Esophagus (tissue), 2 donors: ENCODE results near the gene SENP8. TPM values are rescaled to one million over a fixed set of nuclear protein-coding genes. Genes with fewer than 3 reads are reported as not detected.

Experiments used
- H3K27ac ChIP-seq, 2 donors: one replicate each; pipeline ENCODE4 v1.5.1; 2013; ENCODE audit warnings: low read depth in 2 of 2, mild to moderate bottlenecking in 2 of 2, inconsistent platforms in 1 of 2, low read length in 1 of 2, moderate library complexity in 1 of 2
- H3K27me3 ChIP-seq, 2 donors: one replicate each; pipeline ENCODE4 v1.6.1; 2013; ENCODE audit warnings: low read length in 2 of 2, control low read depth in 1 of 2, mild to moderate bottlenecking in 1 of 2; ENCODE audit not compliant: insufficient read depth in 2 of 2, control insufficient read depth in 1 of 2
- H3K36me3 ChIP-seq, 2 donors: one replicate each; pipeline ENCODE4 v1.6.1; 2013; ENCODE audit warnings: low read length in 1 of 2; ENCODE audit not compliant: control insufficient read depth in 2 of 2, insufficient read depth in 2 of 2
- H3K4me1 ChIP-seq, 2 donors: one replicate each; pipeline ENCODE4 v1.6.1; 2013; ENCODE audit warnings: low read length in 1 of 2; ENCODE audit not compliant: control insufficient read depth in 2 of 2, insufficient read depth in 2 of 2
- H3K4me3 ChIP-seq, 2 donors: one replicate each; pipeline ENCODE4 v1.5.1; 2013; ENCODE audit warnings: low read length in 2 of 2, mild to moderate bottlenecking in 2 of 2, low read depth in 1 of 2, moderate library complexity in 1 of 2
- H3K9me3 ChIP-seq, 2 donors: one replicate each; pipeline ENCODE4 v1.6.1; 2013; ENCODE audit warnings: mild to moderate bottlenecking in 2 of 2, low read depth in 1 of 2, low read length in 1 of 2, moderate library complexity in 1 of 2; ENCODE audit not compliant: control insufficient read depth in 2 of 2, insufficient read depth in 1 of 2
- WGBS, 2 donors: extraction: QIAGEN DNeasy Blood & Tissue Kit; methylation state at CpG; one replicate each; pipeline ENCODE4 v1.1.7; 2013; 5-methylcytosine and 5-hydroxymethylcytosine counted together
- polyA plus RNA-seq, 2 donors: library from polyadenylated mRNA; stranded (reverse); fragments of 200-250 nt; gene quantifications; one replicate each; pipeline ENCODE4 v1.2.3, GENCODE V29; 2013
- donor health status: healthy with polysubstance abuse.
- donor health status: Bipolar disorder and iron deficiency.

SENP8 gene
- polyA plus RNA-seq, 2 donors: 0.86 to 1.3 TPM

- H3K27ac ChIP-seq: peak overlapping the region in 1 of 2 donors; percentile 28
- no peak overlapping the region for H3K4me3 ChIP-seq
- peaks cover 5 to 7% of the 10 kb centered on the region in 2 donors for H3K4me1 ChIP-seq
- no peaks in the 10 kb centered on the region for H3K9me3 ChIP-seq
- WGBS, 2 donors: 43 to 49% methylated on average over 16 of the region's 16 CpGs
- no peaks in the 10 kb centered on the region for H3K27me3 ChIP-seq
- no peaks in the 10 kb centered on the region for H3K36me3 ChIP-seq
These were observed 61.9 kb downstream of the SENP8 start for GRCh38 chr15:72179950-72180581.

GRCh38 chr15:72180761-72181324 is 62.6 kb downstream of the SENP8 start:
- Histone ChIP-seq H3K36me3 (no peaks in the 10 kb centered on the region), H3K27me3 (no peaks in the 10 kb centered on the region), H3K4me1 (peaks cover 5 to 7% of the 10 kb centered on the region in 2 donors), H3K27ac (no peak overlapping the region), H3K9me3 (no peaks in the 10 kb centered on the region), H3K4me3 (no peak overlapping the region)
- WGBS, 2 donors: 93 to 94% methylated on average over 5 of the region's 5 CpGs

- 83 to 85% methylated on average over 3 of the region's 3 CpGs for WGBS, 2 donors
- Histone ChIP-seq H3K9me3 (no peaks in the 10 kb centered on the region), H3K4me1 (peaks cover 5 to 7% of the 10 kb centered on the region in 2 donors), H3K27me3 (no peaks in the 10 kb centered on the region), H3K27ac (no peak overlapping the region), H3K36me3 (no peaks in the 10 kb centered on the region), H3K4me3 (no peak overlapping the region)
These were observed 64.0 kb downstream of the SENP8 start for GRCh38 chr15:72182244-72182643.

GRCh38 chr15:72182673-72183072 is 64.5 kb downstream of the SENP8 start:
- no peak overlapping the region for H3K4me3 ChIP-seq
- no peak overlapping the region for H3K27ac ChIP-seq
- no peaks in the 10 kb centered on the region for H3K27me3 ChIP-seq
- 73 to 74% methylated on average over 3 of the region's 3 CpGs for WGBS, 2 donors
- peaks cover 5 to 7% of the 10 kb centered on the region in 2 donors for H3K4me1 ChIP-seq
- no peaks in the 10 kb centered on the region for H3K9me3 ChIP-seq
- no peaks in the 10 kb centered on the region for H3K36me3 ChIP-seq

DNA sequence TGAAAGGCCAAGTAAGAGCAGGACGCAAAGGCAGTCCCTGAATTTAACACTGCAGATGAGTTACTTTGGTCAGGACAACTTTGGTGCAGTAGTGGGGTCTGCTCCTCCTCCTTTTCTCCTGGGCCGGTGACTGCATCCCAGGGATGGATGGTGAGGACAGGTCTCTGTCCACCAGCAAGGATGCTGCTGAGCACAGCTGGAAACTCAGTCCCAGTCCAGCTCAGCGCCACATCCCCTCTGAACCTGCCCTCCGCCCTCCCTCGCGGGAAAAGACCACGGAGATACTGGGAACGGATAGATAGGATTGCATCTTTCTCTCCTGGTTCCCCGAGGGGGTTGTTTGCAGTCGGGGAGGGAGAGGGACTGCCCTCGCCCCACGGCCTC is 65.6 kb downstream of the SENP8 start:
- Histone ChIP-seq H3K4me1 (peaks cover 2 to 5% of the 10 kb centered on the region in 2 donors), H3K4me3 (no peak overlapping the region), H3K9me3 (no peaks in the 10 kb centered on the region), H3K27me3 (no peaks in the 10 kb centered on the region), H3K27ac (no peak overlapping the region), H3K36me3 (no peaks in the 10 kb centered on the region)
- WGBS, 2 donors: 29 to 42% methylated on average over 12 of the region's 12 CpGs

GRCh38 chr15:72184165-72184811 is 66.1 kb downstream of the SENP8 start:
- no peaks in the 10 kb centered on the region for H3K27me3 ChIP-seq
- H3K4me1 ChIP-seq: peaks cover 2 to 5% of the 10 kb centered on the region in 2 donors
- H3K36me3 ChIP-seq: no peaks in the 10 kb centered on the region
- WGBS, 2 donors: 8 to 10% methylated on average over 34 of the region's 34 CpGs
- H3K9me3 ChIP-seq: no peaks in the 10 kb centered on the region
- no peak overlapping the region for H3K27ac ChIP-seq
- peak overlapping the region; percentile 29 to 37 for H3K4me3 ChIP-seq

DNA sequence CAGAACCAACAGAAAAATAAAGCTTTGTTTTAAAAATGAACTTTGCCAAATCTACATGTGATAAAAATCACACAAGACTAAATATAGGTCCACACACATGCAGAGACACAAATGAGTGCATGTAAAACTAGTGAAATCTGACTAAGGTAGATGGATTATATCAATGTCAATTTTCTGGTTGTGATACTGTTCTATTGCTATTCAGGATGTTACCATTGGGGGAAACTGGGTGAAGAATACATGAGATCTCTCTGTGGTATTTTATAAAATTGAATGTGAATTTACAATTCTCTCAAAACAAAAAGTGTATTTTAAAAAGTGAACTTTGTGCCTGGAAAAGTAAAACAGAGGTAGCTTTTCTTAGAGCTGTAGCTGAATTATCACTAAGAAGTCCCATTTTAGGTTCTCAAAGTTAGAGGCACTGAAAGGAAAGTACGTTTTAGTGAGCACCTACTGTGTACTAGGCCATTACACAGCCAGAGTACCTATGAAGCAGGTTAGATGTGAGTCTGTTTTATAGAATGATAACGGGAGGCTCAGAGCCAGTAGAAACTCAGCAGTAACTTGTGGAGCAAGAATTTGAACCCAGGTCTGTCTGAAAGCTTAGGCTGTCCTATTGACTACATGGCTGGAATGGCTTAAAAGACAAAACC is 71.2 kb downstream of the SENP8 start:
- no peaks in the 10 kb centered on the region for H3K36me3 ChIP-seq
- H3K27ac ChIP-seq: no peak overlapping the region

GRCh38 chr15:72192416-72192815 is 74.2 kb downstream of the SENP8 start:
- Histone ChIP-seq H3K36me3 (no peaks in the 10 kb centered on the region), H3K4me3 (no peak overlapping the region), H3K9me3 (no peaks in the 10 kb centered on the region), H3K4me1 (peaks cover 2 to 7% of the 10 kb centered on the region in 2 donors), H3K27me3 (no peaks in the 10 kb centered on the region), H3K27ac (no peak overlapping the region)
- 65 to 67% methylated on average over 3 of the region's 3 CpGs for WGBS, 2 donors

More for the DNA sequence above, 71.2 kb downstream of the SENP8 start:
- Histone ChIP-seq H3K9me3 (no peaks in the 10 kb centered on the region), H3K4me3 (no peak overlapping the region), H3K27me3 (no peaks in the 10 kb centered on the region), H3K4me1 (no peaks in the 10 kb centered on the region)
- 88 to 91% methylated on average over 2 of the region's 2 CpGs for WGBS, 2 donors
